MG63 (cell line): Measurements from ENCODE around the gene ENTPD8. TPM values are rescaled to one million over a fixed set of nuclear protein-coding genes. Genes with fewer than 3 reads are reported as not detected.
A peak's percentile ranks its signal among the peaks of the same experiment; 100 is the strongest.

Experiments used
- DNase-seq: peaks from one replicate; pipeline ENCODE4 v3.0.0-alpha.2; 2020
- H3K27me3 ChIP-seq: fragments of 250-450 bp; sonication (Bioruptor Pico); 2 replicates; pipeline ENCODE4 v1.5.1; 2020; ENCODE audit warnings: mild to moderate bottlenecking, moderate library complexity
- H3K36me3 ChIP-seq: fragments of 250-450 bp; sonication (Bioruptor Pico); 2 replicates; pipeline ENCODE4 v1.5.1; 2020; ENCODE audit warnings: mild to moderate bottlenecking, moderate library complexity
- H3K4me3 ChIP-seq: fragments of 250-450 bp; sonication (Bioruptor Pico); 2 replicates; pipeline ENCODE4 v1.5.1; 2020; ENCODE audit warnings: mild to moderate bottlenecking, moderate library complexity
- H3K9me3 ChIP-seq: fragments of 250-450 bp; sonication (Bioruptor Pico); 2 replicates; pipeline ENCODE4 v1.5.1; 2020; ENCODE audit warnings: mild to moderate bottlenecking, moderate library complexity
- total RNA-seq: library from RNA; depleted of rRNA; stranded (reverse); fragments of >200 nt; shearing (Covaris generic); gene quantifications from 2 replicates; pipeline ENCODE4 v1.2.3, GENCODE V29; 2014; ENCODE audit warnings: low replicate concordance

Gene ENTPD8
- total RNA-seq, 1 experiment from 2014 or later: not detected

GRCh38 chr9:137445275-137445807 is 4.2 kb upstream of the ENTPD8 start:
- no peaks in the 10 kb centered on the region for H3K9me3 ChIP-seq
- DNase-seq: peak; percentile 72
- H3K4me3 ChIP-seq: no peak overlapping the region
- no peaks in the 10 kb centered on the region for H3K36me3 ChIP-seq
- no peaks in the 10 kb centered on the region for H3K27me3 ChIP-seq

GRCh38 chr9:137444106-137444790 is 3.1 kb upstream of the ENTPD8 start:
- no peaks in the 10 kb centered on the region for H3K27me3 ChIP-seq
- no peak for DNase-seq
- no peak overlapping the region for H3K4me3 ChIP-seq
- H3K36me3 ChIP-seq: no peaks in the 10 kb centered on the region
- no peaks in the 10 kb centered on the region for H3K9me3 ChIP-seq

- Histone ChIP-seq H3K27me3 (no peaks in the 10 kb centered on the region), H3K36me3 (no peaks in the 10 kb centered on the region), H3K9me3 (no peaks in the 10 kb centered on the region), H3K4me3 (no peak overlapping the region)
- DNase-seq: no peak
These were observed 771 bp upstream of the ENTPD8 start for GRCh38 chr9:137441935-137442321.

GRCh38 chr9:137439158-137439714 is 1.9 kb downstream of the ENTPD8 start:
- no peaks in the 10 kb centered on the region for H3K9me3 ChIP-seq
- no peaks in the 10 kb centered on the region for H3K36me3 ChIP-seq
- DNase-seq: no peak
- no peaks in the 10 kb centered on the region for H3K27me3 ChIP-seq
- no peak overlapping the region for H3K4me3 ChIP-seq

- no peak overlapping the region for H3K4me3 ChIP-seq
- H3K9me3 ChIP-seq: no peaks in the 10 kb centered on the region
- H3K36me3 ChIP-seq: no peaks in the 10 kb centered on the region
- DNase-seq: no peak
- H3K27me3 ChIP-seq: no peaks in the 10 kb centered on the region
These were observed 2.5 kb downstream of the ENTPD8 start for GRCh38 chr9:137438591-137439157.

- H3K4me3 ChIP-seq: no peak overlapping the region
- no peaks in the 10 kb centered on the region for H3K9me3 ChIP-seq
- H3K27me3 ChIP-seq: no peaks in the 10 kb centered on the region
- no peaks in the 10 kb centered on the region for H3K36me3 ChIP-seq
- DNase-seq: no peak
These were observed 3.2 kb downstream of the ENTPD8 start for GRCh38 chr9:137437691-137438590.

- Histone ChIP-seq H3K27me3 (no peaks in the 10 kb centered on the region), H3K4me3 (no peak overlapping the region), H3K9me3 (no peaks in the 10 kb centered on the region), H3K36me3 (no peaks in the 10 kb centered on the region)
- DNase-seq: no peak
These were observed 4.2 kb downstream of the ENTPD8 start for GRCh38 chr9:137436761-137437600.

- Histone ChIP-seq H3K9me3 (no peaks in the 10 kb centered on the region), H3K36me3 (no peaks in the 10 kb centered on the region), H3K27me3 (no peaks in the 10 kb centered on the region), H3K4me3 (no peak overlapping the region)
- peak; percentile 76 for DNase-seq
These were observed 5.0 kb downstream of the ENTPD8 start for GRCh38 chr9:137435980-137436760.

GRCh38 chr9:137435381-137435891 is 5.7 kb downstream of the ENTPD8 start:
- no peaks in the 10 kb centered on the region for H3K9me3 ChIP-seq
- H3K4me3 ChIP-seq: no peak overlapping the region
- no peaks in the 10 kb centered on the region for H3K27me3 ChIP-seq
- H3K36me3 ChIP-seq: no peaks in the 10 kb centered on the region
- no peak for DNase-seq

GRCh38 chr9:137434498-137435380 is 6.4 kb downstream of the ENTPD8 start:
- Histone ChIP-seq H3K36me3 (no peaks in the 10 kb centered on the region), H3K9me3 (no peaks in the 10 kb centered on the region), H3K4me3 (no peak overlapping the region), H3K27me3 (no peaks in the 10 kb centered on the region)
- no peak for DNase-seq

- Histone ChIP-seq H3K36me3 (no peaks in the 10 kb centered on the region), H3K4me3 (no peak overlapping the region)
- no peak for DNase-seq
These were observed 7.2 kb downstream of the ENTPD8 start for GRCh38 chr9:137433916-137434431.

GRCh38 chr9:137433349-137433915 is 7.7 kb downstream of the ENTPD8 start:
- no peak for DNase-seq
- Histone ChIP-seq H3K4me3 (no peak overlapping the region), H3K36me3 (no peaks in the 10 kb centered on the region)

More at GRCh38 chr9:137433916-137434431, 7.2 kb downstream of the ENTPD8 start:
- Histone ChIP-seq H3K9me3 (no peaks in the 10 kb centered on the region), H3K27me3 (no peaks in the 10 kb centered on the region)

GRCh38 chr9:137432687-137433348 is 8.3 kb downstream of the ENTPD8 start:
- Histone ChIP-seq H3K9me3 (no peaks in the 10 kb centered on the region), H3K4me3 (no peak overlapping the region), H3K36me3 (no peaks in the 10 kb centered on the region), H3K27me3 (no peaks in the 10 kb centered on the region)
- no peak for DNase-seq

More at GRCh38 chr9:137433349-137433915, 7.7 kb downstream of the ENTPD8 start:
- Histone ChIP-seq H3K27me3 (no peaks in the 10 kb centered on the region), H3K9me3 (no peaks in the 10 kb centered on the region)
